ENCODE data around the gene ISM1.

Gene ISM1

GRCh38 chr20:13312300-13312699 is 91.2 kb downstream of the ISM1 start:
- H2BK15ac ChIP-seq (ENCODE audit: low read depth, poor library complexity, severe bottlenecking): no peak overlapping the region
- H3K9me3 ChIP-seq (ENCODE audit: control insufficient read depth, low read length): no peaks in the 10 kb centered on the region
- H2BK5ac ChIP-seq (ENCODE audit: low read depth, low read length, poor library complexity, severe bottlenecking): no peak overlapping the region
- H3K4me2 ChIP-seq (ENCODE audit: low read length, poor library complexity, severe bottlenecking): no peak overlapping the region
- no peaks in the 10 kb centered on the region for H3K36me3 ChIP-seq (ENCODE audit: control insufficient read depth in 1 of 2, insufficient read depth in 2 of 2, low read depth in 1 of 2, low read length in 2 of 2)
- no peak for DNase-seq
- no peak overlapping the region for H2AFZ ChIP-seq (ENCODE audit: low read depth, low read length)
- no peak overlapping the region for H2BK120ac ChIP-seq (ENCODE audit: low read depth, low read length)
- WGBS: 87% methylated on average over 6 of the region's 6 CpGs
- no peaks in the 10 kb centered on the region for H3K79me1 ChIP-seq (replicated peaks; ENCODE audit: low read length, poor library complexity, severe bottlenecking)
- no peak overlapping the region for H2AK5ac ChIP-seq (ENCODE audit: low read length, severe bottlenecking)
- no peak overlapping the region for H4K8ac ChIP-seq (ENCODE audit: low read length)
- no peak overlapping the region for H3K4ac ChIP-seq (ENCODE audit: low read depth in 1 of 2, low read length in 2 of 2)
- no peak overlapping the region for H4K91ac ChIP-seq (ENCODE audit: low read length)
- no peak overlapping the region for H2BK12ac ChIP-seq (ENCODE audit: low read length in 2 of 2)
- H3K9ac ChIP-seq (ENCODE audit: low read length): no peak overlapping the region
- H3K4me3 ChIP-seq (ENCODE audit: insufficient read depth in 1 of 2, low read depth in 1 of 2, low read length in 2 of 2): no peak overlapping the region
- H3K14ac ChIP-seq (ENCODE audit: low read length in 2 of 2): no peak overlapping the region
- H3K23ac ChIP-seq (ENCODE audit: low read length in 2 of 2): no peak overlapping the region
- H3K4me1 ChIP-seq (ENCODE audit: control insufficient read depth, insufficient read depth, low read depth, low read length): no peaks in the 10 kb centered on the region
- no peak overlapping the region for H3K18ac ChIP-seq (ENCODE audit: low read depth in 1 of 2, low read length in 2 of 2)
- no peaks in the 10 kb centered on the region for H3K27me3 ChIP-seq (ENCODE audit: control insufficient read depth in 1 of 2, insufficient read depth in 1 of 2, low read length in 2 of 2)
- H3K27ac ChIP-seq (ENCODE audit: low read length, poor library complexity, severe bottlenecking): no peak overlapping the region

- no peak overlapping the region for H3K4ac ChIP-seq (ENCODE audit: low read depth in 1 of 2, low read length in 2 of 2)
Measured at GRCh38 chr20:13313201-13313600, 92.1 kb downstream of the ISM1 start.

GRCh38 chr20:13317439-13317838 is 96.4 kb downstream of the ISM1 start:
- Histone ChIP-seq H2BK15ac (ENCODE audit: low read depth, poor library complexity, severe bottlenecking) (no peak overlapping the region), H3K14ac (ENCODE audit: low read length in 2 of 2) (no peak overlapping the region), H3K18ac (ENCODE audit: low read depth in 1 of 2, low read length in 2 of 2) (no peak overlapping the region), H3K27me3 (ENCODE audit: control insufficient read depth in 1 of 2, insufficient read depth in 1 of 2, low read length in 2 of 2) (no peaks in the 10 kb centered on the region), H2AK5ac (ENCODE audit: low read length, severe bottlenecking) (no peak overlapping the region), H3K4me2 (ENCODE audit: low read length, poor library complexity, severe bottlenecking) (no peak overlapping the region), H3K9me3 (ENCODE audit: control insufficient read depth, low read length) (no peaks in the 10 kb centered on the region), H4K91ac (ENCODE audit: low read length) (no peak overlapping the region), H3K4me3 (ENCODE audit: insufficient read depth in 1 of 2, low read depth in 1 of 2, low read length in 2 of 2) (no peak overlapping the region), H3K79me1 (replicated peaks; ENCODE audit: low read length, poor library complexity, severe bottlenecking) (no peaks in the 10 kb centered on the region), H3K36me3 (ENCODE audit: control insufficient read depth in 1 of 2, insufficient read depth in 2 of 2, low read depth in 1 of 2, low read length in 2 of 2) (no peaks in the 10 kb centered on the region), H2BK12ac (ENCODE audit: low read length in 2 of 2) (no peak overlapping the region), H2BK5ac (ENCODE audit: low read depth, low read length, poor library complexity, severe bottlenecking) (no peak overlapping the region), H3K4me1 (ENCODE audit: control insufficient read depth, insufficient read depth, low read depth, low read length) (no peaks in the 10 kb centered on the region), H3K23ac (ENCODE audit: low read length in 2 of 2) (no peak overlapping the region), H3K4ac (ENCODE audit: low read depth in 1 of 2, low read length in 2 of 2) (no peak overlapping the region), H4K8ac (ENCODE audit: low read length) (no peak overlapping the region), H2BK120ac (ENCODE audit: low read depth, low read length) (no peak overlapping the region), H2AFZ (ENCODE audit: low read depth, low read length) (no peak overlapping the region), H3K9ac (ENCODE audit: low read length) (no peak overlapping the region), H3K27ac (ENCODE audit: low read length, poor library complexity, severe bottlenecking) (no peak overlapping the region)
- no peak for DNase-seq
- WGBS: no CpG with 5 or more reads among the region's 1 CpG

More at GRCh38 chr20:13313201-13313600, 92.1 kb downstream of the ISM1 start:
- no peaks in the 10 kb centered on the region for H3K27me3 ChIP-seq (ENCODE audit: control insufficient read depth in 1 of 2, insufficient read depth in 1 of 2, low read length in 2 of 2)
- no peak overlapping the region for H4K8ac ChIP-seq (ENCODE audit: low read length)
- no peak overlapping the region for H3K4me3 ChIP-seq (ENCODE audit: insufficient read depth in 1 of 2, low read depth in 1 of 2, low read length in 2 of 2)
- H2BK120ac ChIP-seq (ENCODE audit: low read depth, low read length): no peak overlapping the region
- H2AFZ ChIP-seq (ENCODE audit: low read depth, low read length): no peak overlapping the region
- H3K23ac ChIP-seq (ENCODE audit: low read length in 2 of 2): no peak overlapping the region
- no peak overlapping the region for H3K14ac ChIP-seq (ENCODE audit: low read length in 2 of 2)
- no peak overlapping the region for H3K4me2 ChIP-seq (ENCODE audit: low read length, poor library complexity, severe bottlenecking)
- H4K91ac ChIP-seq (ENCODE audit: low read length): no peak overlapping the region
- no peak overlapping the region for H2AK5ac ChIP-seq (ENCODE audit: low read length, severe bottlenecking)
- no peaks in the 10 kb centered on the region for H3K79me1 ChIP-seq (replicated peaks; ENCODE audit: low read length, poor library complexity, severe bottlenecking)
- no peak overlapping the region for H3K27ac ChIP-seq (ENCODE audit: low read length, poor library complexity, severe bottlenecking)
- no peak overlapping the region for H2BK15ac ChIP-seq (ENCODE audit: low read depth, poor library complexity, severe bottlenecking)
- no peak overlapping the region for H3K9ac ChIP-seq (ENCODE audit: low read length)
- no peaks in the 10 kb centered on the region for H3K36me3 ChIP-seq (ENCODE audit: control insufficient read depth in 1 of 2, insufficient read depth in 2 of 2, low read depth in 1 of 2, low read length in 2 of 2)
- H3K18ac ChIP-seq (ENCODE audit: low read depth in 1 of 2, low read length in 2 of 2): no peak overlapping the region
- H3K4me1 ChIP-seq (ENCODE audit: control insufficient read depth, insufficient read depth, low read depth, low read length): no peaks in the 10 kb centered on the region
- H2BK12ac ChIP-seq (ENCODE audit: low read length in 2 of 2): no peak overlapping the region
- no peak overlapping the region for H2BK5ac ChIP-seq (ENCODE audit: low read depth, low read length, poor library complexity, severe bottlenecking)
- no peak for DNase-seq
- WGBS: 92% methylated on average over 5 of the region's 5 CpGs
- no peaks in the 10 kb centered on the region for H3K9me3 ChIP-seq (ENCODE audit: control insufficient read depth, low read length)

GRCh38 chr20:13318871-13319521 is 97.9 kb downstream of the ISM1 start:
- Histone ChIP-seq H2AFZ (ENCODE audit: low read depth, low read length) (no peak overlapping the region), H4K91ac (ENCODE audit: low read length) (no peak overlapping the region), H2AK5ac (ENCODE audit: low read length, severe bottlenecking) (no peak overlapping the region), H3K36me3 (ENCODE audit: control insufficient read depth in 1 of 2, insufficient read depth in 2 of 2, low read depth in 1 of 2, low read length in 2 of 2) (no peaks in the 10 kb centered on the region), H3K23ac (ENCODE audit: low read length in 2 of 2) (no peak overlapping the region), H3K18ac (ENCODE audit: low read depth in 1 of 2, low read length in 2 of 2) (no peak overlapping the region), H2BK120ac (ENCODE audit: low read depth, low read length) (no peak overlapping the region), H2BK5ac (ENCODE audit: low read depth, low read length, poor library complexity, severe bottlenecking) (no peak overlapping the region), H2BK12ac (ENCODE audit: low read length in 2 of 2) (no peak overlapping the region), H3K9me3 (ENCODE audit: control insufficient read depth, low read length) (no peaks in the 10 kb centered on the region), H3K14ac (ENCODE audit: low read length in 2 of 2) (no peak overlapping the region), H3K4me3 (ENCODE audit: insufficient read depth in 1 of 2, low read depth in 1 of 2, low read length in 2 of 2) (no peak overlapping the region), H3K4me1 (ENCODE audit: control insufficient read depth, insufficient read depth, low read depth, low read length) (no peaks in the 10 kb centered on the region), H3K27ac (ENCODE audit: low read length, poor library complexity, severe bottlenecking) (no peak overlapping the region), H2BK15ac (ENCODE audit: low read depth, poor library complexity, severe bottlenecking) (no peak overlapping the region), H3K79me1 (replicated peaks; ENCODE audit: low read length, poor library complexity, severe bottlenecking) (no peaks in the 10 kb centered on the region), H4K8ac (ENCODE audit: low read length) (no peak overlapping the region), H3K27me3 (ENCODE audit: control insufficient read depth in 1 of 2, insufficient read depth in 1 of 2, low read length in 2 of 2) (no peaks in the 10 kb centered on the region), H3K9ac (ENCODE audit: low read length) (no peak overlapping the region), H3K4me2 (ENCODE audit: low read length, poor library complexity, severe bottlenecking) (no peak overlapping the region), H3K4ac (ENCODE audit: low read depth in 1 of 2, low read length in 2 of 2) (no peak overlapping the region)
- no peak for DNase-seq
- 77% methylated on average over 4 of the region's 5 CpGs for WGBS
